Keratinocyte (primary cell): ENCODE data around the gene UBAC2. TPM values are rescaled to one million over a fixed set of nuclear protein-coding genes. Genes with fewer than 3 reads are reported as not detected.

ENCODE experiments used
- DNase-seq: peaks from one replicate; pipeline ENCODE4 v3.0.0-alpha.2; 2011; ENCODE audit warnings: low read depth, missing footprints, low spot score
- FAIRE-seq: peaks from 2 replicates; lab custom pipeline; 2011; peaks lifted over from hg19 to GRCh38; lab: Jason Lieb, UNC
- H2AFZ ChIP-seq: 2 replicates; pipeline ENCODE4 v1.6.0; 2012; ENCODE audit warnings: low read length, control low read depth, inconsistent platforms; ENCODE audit not compliant: control insufficient read depth
- H3K27ac ChIP-seq: 2 replicates; pipeline ENCODE4 v1.5.1; 2011; ENCODE audit warnings: low read length; ENCODE audit not compliant: control insufficient read depth, insufficient read depth
- H3K27me3 ChIP-seq: 3 replicates; pipeline ENCODE4 v1.6.0; 2011; ENCODE audit warnings: low read length; ENCODE audit not compliant: control insufficient read depth, insufficient read depth; ENCODE audit errors: extremely low read depth
- H3K36me3 ChIP-seq, 2 experiments: 2 replicates in 1 of 2; 3 replicates in 1 of 2; pipeline ENCODE4 v1.5.1; 2011; ENCODE audit warnings: low read length in 2 of 2, mild to moderate bottlenecking in 1 of 2; ENCODE audit not compliant: control insufficient read depth in 2 of 2, insufficient read depth in 2 of 2; ENCODE audit errors: extremely low read depth in 1 of 2
- H3K4me1 ChIP-seq: 3 replicates; pipeline ENCODE4 v1.5.1; 2011; ENCODE audit warnings: low read length; ENCODE audit not compliant: control insufficient read depth, insufficient read depth; ENCODE audit errors: extremely low read depth
- H3K4me2 ChIP-seq: 3 replicates; pipeline ENCODE4 v1.6.0; 2011; ENCODE audit warnings: low read depth, low read length; ENCODE audit not compliant: control insufficient read depth, insufficient read depth; ENCODE audit errors: extremely low read depth
- H3K4me3 ChIP-seq, 3 experiments: fragments of 200-600 bp in 1 of 3; sonication (generic) in 1 of 3; 2 replicates in 2 of 3; 3 replicates in 1 of 3; pipeline ENCODE4 v1.5.1; 2011 to 2016; ENCODE audit warnings: low read length in 3 of 3, mild to moderate bottlenecking in 3 of 3, control low read depth in 2 of 3, inconsistent platforms in 1 of 3, low read depth in 1 of 3, mixed read lengths in 1 of 3, mixed run types in 1 of 3, moderate library complexity in 1 of 3; ENCODE audit not compliant: control insufficient read depth in 2 of 3, insufficient read depth in 2 of 3; ENCODE audit errors: extremely low read depth in 1 of 3
- H3K79me2 ChIP-seq: 2 replicates; pipeline ENCODE4 v1.6.0; 2012; ENCODE audit warnings: low read length; ENCODE audit not compliant: control insufficient read depth, insufficient read depth
- H3K9ac ChIP-seq: 3 replicates; pipeline ENCODE4 v1.6.0; 2011; ENCODE audit warnings: low read length; ENCODE audit not compliant: control insufficient read depth, insufficient read depth; ENCODE audit errors: extremely low read depth
- H3K9me1 ChIP-seq: 3 replicates; pipeline ENCODE4 v1.6.0; 2011; ENCODE audit warnings: low read length; ENCODE audit not compliant: control insufficient read depth, insufficient read depth; ENCODE audit errors: extremely low read depth
- H3K9me3 ChIP-seq: 2 replicates; pipeline ENCODE4 v1.5.1; 2012; ENCODE audit warnings: low read depth, low read length; ENCODE audit not compliant: control insufficient read depth
- H4K20me1 ChIP-seq: 3 replicates; pipeline ENCODE4 v1.6.0; 2011; ENCODE audit warnings: low read length; ENCODE audit not compliant: control insufficient read depth, insufficient read depth; ENCODE audit errors: extremely low read depth
- EZH2 ChIP-seq: IDR thresholded peaks from one replicate; pipeline ENCODE4 v1.6.1; 2012; ENCODE audit warnings: inconsistent platforms, mild to moderate bottlenecking, low read length, moderate library complexity
- dilution Hi-C: fragments of 300-500 bp; cut with MboI; formaldehyde crosslinking; loops from one replicate; pipeline ENCODE4 v1.7.0; 2020; ENCODE audit warnings: low sequenced_read_pairs; ENCODE audit not compliant: extremely low pct_ligation_motif_present
- polyA plus RNA-seq, 5 experiments: library from polyadenylated mRNA; depleted of rRNA in 3 of 5; stranded (reverse) in 3 of 5; stranded (forward) in 1 of 5; unstranded in 1 of 5; fragments of >200 nt; gene quantifications; 1 replicate in 1 of 5; 2 replicates in 3 of 5; 3 replicates in 1 of 5; pipeline versions ENCODE4 v1.2.1 to v1.2.3, GENCODE V29; 2011 to 2012; ENCODE audit warnings: missing spikeins in 2 of 5, low read depth in 1 of 5, low replicate concordance in 1 of 5
- TF ChIP-seq, protein P1 (sequence below), 3 experiments: IDR thresholded peaks in 1 of 3; conservative IDR thresholded peaks in 1 of 3; optimal IDR thresholded peaks in 1 of 3; 2 replicates in 2 of 3; 3 replicates in 1 of 3; pipeline versions ENCODE3 to v1.5.1; 2011; ENCODE audit warnings: low read length in 3 of 3, mild to moderate bottlenecking in 3 of 3, moderate library complexity in 2 of 3, control low read depth in 1 of 3, inconsistent platforms in 1 of 3; ENCODE audit not compliant: insufficient read depth in 2 of 3; ENCODE audit errors: extremely low read depth in 1 of 3

UBAC2 gene
- polyA plus RNA-seq, 1 donor (not counting 4 experiments of a cell fraction or from before 2014, with no cell fraction given): 104 TPM

DNA sequence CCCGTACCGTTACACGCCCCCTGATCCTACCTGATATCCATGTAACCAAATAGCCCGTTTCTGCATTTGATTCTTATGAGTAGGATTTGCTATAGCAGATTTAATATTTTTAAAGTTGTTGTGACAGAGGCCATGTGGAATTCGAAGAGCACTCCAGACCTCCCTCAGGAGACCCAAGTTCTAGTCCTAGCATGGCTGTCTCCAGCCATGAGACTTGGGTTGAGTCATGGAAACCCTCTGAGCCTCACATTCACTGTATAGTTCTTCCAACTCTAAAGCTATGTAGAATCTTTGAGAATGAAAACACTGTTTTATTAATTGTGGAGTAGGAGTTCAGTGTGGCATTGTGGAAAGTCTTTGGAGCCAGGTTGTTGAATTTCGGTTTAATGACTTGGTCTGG is 114.5 kb downstream of the UBAC2 start:
- Histone ChIP-seq H3K27ac (no peak overlapping the region), H3K27me3 (no peaks in the 10 kb centered on the region), H3K36me3 (peaks cover 4 to 6% of the 10 kb centered on the region in 2 experiments), H4K20me1 (no peaks in the 10 kb centered on the region), H2AFZ (no peak overlapping the region), H3K79me2 (peaks cover 2% of the 10 kb centered on the region), H3K4me3 (no peak overlapping the region), H3K9me3 (no peaks in the 10 kb centered on the region), H3K4me1 (no peaks in the 10 kb centered on the region), H3K4me2 (no peak overlapping the region), H3K9me1 (no peaks in the 10 kb centered on the region), H3K9ac (no peak overlapping the region)
- FAIRE-seq (no peak), DNase-seq (no peak)
- dilution Hi-C loops: no loop called here
- no peak for TF ChIP-seq EZH2
- TF ChIP-seq, protein P1, sequence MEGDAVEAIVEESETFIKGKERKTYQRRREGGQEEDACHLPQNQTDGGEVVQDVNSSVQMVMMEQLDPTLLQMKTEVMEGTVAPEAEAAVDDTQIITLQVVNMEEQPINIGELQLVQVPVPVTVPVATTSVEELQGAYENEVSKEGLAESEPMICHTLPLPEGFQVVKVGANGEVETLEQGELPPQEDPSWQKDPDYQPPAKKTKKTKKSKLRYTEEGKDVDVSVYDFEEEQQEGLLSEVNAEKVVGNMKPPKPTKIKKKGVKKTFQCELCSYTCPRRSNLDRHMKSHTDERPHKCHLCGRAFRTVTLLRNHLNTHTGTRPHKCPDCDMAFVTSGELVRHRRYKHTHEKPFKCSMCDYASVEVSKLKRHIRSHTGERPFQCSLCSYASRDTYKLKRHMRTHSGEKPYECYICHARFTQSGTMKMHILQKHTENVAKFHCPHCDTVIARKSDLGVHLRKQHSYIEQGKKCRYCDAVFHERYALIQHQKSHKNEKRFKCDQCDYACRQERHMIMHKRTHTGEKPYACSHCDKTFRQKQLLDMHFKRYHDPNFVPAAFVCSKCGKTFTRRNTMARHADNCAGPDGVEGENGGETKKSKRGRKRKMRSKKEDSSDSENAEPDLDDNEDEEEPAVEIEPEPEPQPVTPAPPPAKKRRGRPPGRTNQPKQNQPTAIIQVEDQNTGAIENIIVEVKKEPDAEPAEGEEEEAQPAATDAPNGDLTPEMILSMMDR (optimal IDR thresholded peaks at IDR 0.05 in 1 of 3, IDR thresholded peaks at IDR 0.05 in 1 of 3, conservative IDR thresholded peaks at IDR 0.05 in 1 of 3; ENCODE audit: extremely low read depth in 1 of 3, insufficient read depth in 2 of 3, low read length in 3 of 3): no peak

DNA sequence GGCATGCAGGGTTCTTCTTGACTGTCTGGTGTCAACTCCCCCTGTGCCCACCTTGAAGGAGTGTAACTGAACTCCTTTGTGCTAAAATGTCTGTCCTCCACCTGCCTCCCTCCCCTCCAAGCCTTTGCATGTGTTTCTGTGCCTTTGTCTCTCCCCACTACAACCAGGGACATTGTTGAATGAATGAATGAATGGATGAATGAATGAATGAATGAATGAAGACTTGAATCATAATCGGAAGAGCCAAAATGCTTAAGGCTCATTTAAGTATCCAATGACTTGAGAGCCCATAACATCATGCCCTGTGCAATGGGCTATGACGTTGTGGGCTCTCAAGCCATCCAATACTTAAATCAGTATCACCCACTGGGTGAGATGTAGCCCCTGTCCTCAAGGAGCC is 115.6 kb downstream of the UBAC2 start:
- Histone ChIP-seq H4K20me1 (no peaks in the 10 kb centered on the region), H3K9me1 (no peaks in the 10 kb centered on the region), H3K4me2 (no peak overlapping the region), H3K79me2 (peaks cover 2% of the 10 kb centered on the region), H3K4me1 (peaks cover 4% of the 10 kb centered on the region), H3K9ac (no peak overlapping the region), H3K27ac (no peak overlapping the region), H2AFZ (no peak overlapping the region), H3K9me3 (no peaks in the 10 kb centered on the region), H3K4me3 (no peak overlapping the region), H3K27me3 (no peaks in the 10 kb centered on the region), H3K36me3 (peaks cover 4 to 6% of the 10 kb centered on the region in 2 experiments)
- no peak for DNase-seq
- TF ChIP-seq EZH2: no peak
- TF ChIP-seq, protein P1 (optimal IDR thresholded peaks at IDR 0.05 in 1 of 3, IDR thresholded peaks at IDR 0.05 in 1 of 3, conservative IDR thresholded peaks at IDR 0.05 in 1 of 3; ENCODE audit: extremely low read depth in 1 of 3, insufficient read depth in 2 of 3, low read length in 3 of 3): no peak
- no peak for FAIRE-seq
- dilution Hi-C loops: no loop called here
